ENCODE results near the gene TUFT1. TPM values are rescaled to one million over a fixed set of nuclear protein-coding genes. Genes with fewer than 3 reads are reported as not detected.
A peak's percentile ranks its signal among the peaks of the same experiment; 100 is the strongest.

TUFT1 gene
- total and polyA plus RNA-seq, 10 of the 15 experiments (the other 5 are each of a cell fraction or from before 2014, with no cell fraction given) = 0.08 to 4.3 (median 3.2) TPM

GRCh38 chr1:151612501-151613281 is 72.6 kb downstream of the TUFT1 start:
- no peaks in the 10 kb centered on the region for H4K20me1 ChIP-seq (ENCODE audit: control insufficient read depth, insufficient read depth)
- peaks cover 15% of the 10 kb centered on the region for H3K79me2 ChIP-seq (ENCODE audit: control insufficient read depth, insufficient read depth, low read length)
- peak overlapping the region; percentile 28; the same call in 1 of the 2 replicates for H3K27ac ChIP-seq (ENCODE audit: control insufficient read depth, insufficient read depth)
- TF ChIP-seq IRF5 (IDR thresholded peaks at IDR 0.05; ENCODE audit: borderline replicate concordance) (no peak), NFYB (IDR thresholded peaks at IDR 0.05; ENCODE audit: insufficient read depth, low read depth, low read length) (no peak), IKZF2 (IDR thresholded peaks at IDR 0.05) (peak in 1 of 2 experiments; percentile 40; a peak in 1 of 4 replicates), EGR1 (IDR thresholded peaks at IDR 0.05; ENCODE audit: borderline replicate concordance in 1 of 2, low read depth in 2 of 2, low read length in 2 of 2) (peak in 1 of 2 experiments; percentile 51; a peak in 1 of 3 replicates), ELK1 (IDR thresholded peaks at IDR 0.05; ENCODE audit: low read depth, low read length) (no peak), HDGF (IDR thresholded peaks at IDR 0.05) (peak; percentile 66; the same call in 1 of the 2 replicates), FOXK2 (IDR thresholded peaks at IDR 0.05) (no peak), RELA (IDR thresholded peaks at IDR 0.05; ENCODE audit: borderline replicate concordance, partially characterized antibody) (no peak), PAX5 (IDR thresholded peaks at IDR 0.05; ENCODE audit: borderline replicate concordance, low read depth, low read length) (no peak), RUNX3 (IDR thresholded peaks at IDR 0.05; ENCODE audit: low read length) (0 out of 2 replicates have a peak, but pooled peaks have one; percentile 7)
- TF ChIP-seq, protein P1, sequence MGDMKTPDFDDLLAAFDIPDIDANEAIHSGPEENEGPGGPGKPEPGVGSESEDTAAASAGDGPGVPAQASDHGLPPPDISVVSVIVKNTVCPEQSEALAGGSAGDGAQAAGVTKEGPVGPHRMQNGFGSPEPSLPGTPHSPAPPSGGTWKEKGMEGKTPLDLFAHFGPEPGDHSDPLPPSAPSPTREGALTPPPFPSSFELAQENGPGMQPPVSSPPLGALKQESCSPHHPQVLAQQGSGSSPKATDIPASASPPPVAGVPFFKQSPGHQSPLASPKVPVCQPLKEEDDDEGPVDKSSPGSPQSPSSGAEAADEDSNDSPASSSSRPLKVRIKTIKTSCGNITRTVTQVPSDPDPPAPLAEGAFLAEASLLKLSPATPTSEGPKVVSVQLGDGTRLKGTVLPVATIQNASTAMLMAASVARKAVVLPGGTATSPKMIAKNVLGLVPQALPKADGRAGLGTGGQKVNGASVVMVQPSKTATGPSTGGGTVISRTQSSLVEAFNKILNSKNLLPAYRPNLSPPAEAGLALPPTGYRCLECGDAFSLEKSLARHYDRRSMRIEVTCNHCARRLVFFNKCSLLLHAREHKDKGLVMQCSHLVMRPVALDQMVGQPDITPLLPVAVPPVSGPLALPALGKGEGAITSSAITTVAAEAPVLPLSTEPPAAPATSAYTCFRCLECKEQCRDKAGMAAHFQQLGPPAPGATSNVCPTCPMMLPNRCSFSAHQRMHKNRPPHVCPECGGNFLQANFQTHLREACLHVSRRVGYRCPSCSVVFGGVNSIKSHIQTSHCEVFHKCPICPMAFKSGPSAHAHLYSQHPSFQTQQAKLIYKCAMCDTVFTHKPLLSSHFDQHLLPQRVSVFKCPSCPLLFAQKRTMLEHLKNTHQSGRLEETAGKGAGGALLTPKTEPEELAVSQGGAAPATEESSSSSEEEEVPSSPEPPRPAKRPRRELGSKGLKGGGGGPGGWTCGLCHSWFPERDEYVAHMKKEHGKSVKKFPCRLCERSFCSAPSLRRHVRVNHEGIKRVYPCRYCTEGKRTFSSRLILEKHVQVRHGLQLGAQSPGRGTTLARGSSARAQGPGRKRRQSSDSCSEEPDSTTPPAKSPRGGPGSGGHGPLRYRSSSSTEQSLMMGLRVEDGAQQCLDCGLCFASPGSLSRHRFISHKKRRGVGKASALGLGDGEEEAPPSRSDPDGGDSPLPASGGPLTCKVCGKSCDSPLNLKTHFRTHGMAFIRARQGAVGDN (IDR thresholded peaks at IDR 0.05) = no peak
- TF ChIP-seq, protein P2, sequence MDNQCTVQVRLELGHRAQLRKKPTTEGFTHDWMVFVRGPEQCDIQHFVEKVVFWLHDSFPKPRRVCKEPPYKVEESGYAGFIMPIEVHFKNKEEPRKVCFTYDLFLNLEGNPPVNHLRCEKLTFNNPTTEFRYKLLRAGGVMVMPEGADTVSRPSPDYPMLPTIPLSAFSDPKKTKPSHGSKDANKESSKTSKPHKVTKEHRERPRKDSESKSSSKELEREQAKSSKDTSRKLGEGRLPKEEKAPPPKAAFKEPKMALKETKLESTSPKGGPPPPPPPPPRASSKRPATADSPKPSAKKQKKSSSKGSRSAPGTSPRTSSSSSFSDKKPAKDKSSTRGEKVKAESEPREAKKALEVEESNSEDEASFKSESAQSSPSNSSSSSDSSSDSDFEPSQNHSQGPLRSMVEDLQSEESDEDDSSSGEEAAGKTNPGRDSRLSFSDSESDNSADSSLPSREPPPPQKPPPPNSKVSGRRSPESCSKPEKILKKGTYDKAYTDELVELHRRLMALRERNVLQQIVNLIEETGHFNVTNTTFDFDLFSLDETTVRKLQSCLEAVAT (IDR thresholded peaks at IDR 0.05) = 0 out of 2 replicates have a peak, but pooled peaks have one; percentile 23
- H3K4me2 ChIP-seq (ENCODE audit: control insufficient read depth, insufficient read depth) = peak overlapping the region; percentile 58
- H2AFZ ChIP-seq (ENCODE audit: control insufficient read depth, low read depth, low read length) = peak overlapping the region; percentile 95
- intact Hi-C loops (cut with micrococcal nuclease; ENCODE audit: unreplicated experiment) = no loop called here
- no peaks in the 10 kb centered on the region for H3K36me3 ChIP-seq (ENCODE audit: control insufficient read depth in 2 of 2, insufficient read depth in 2 of 2, low read length in 1 of 2)
- SMC1A ChIA-PET (ENCODE audit: uncharacterized antibody, unreplicated experiment) = no interaction called here
- WGBS (ENCODE audit: insufficient coverage, insufficient replicate concordance, low lambda C conversion rate, missing lambda C conversion rate) = 9% methylated on average over 34 of the region's 44 CpGs
- H3K4me1 ChIP-seq (ENCODE audit: control insufficient read depth, insufficient read depth, low read length) = no peaks in the 10 kb centered on the region
- H3K27me3 ChIP-seq (replicated peaks in 1 of 2; ENCODE audit: control insufficient read depth in 2 of 2, insufficient read depth in 2 of 2, low read length in 1 of 2) = no peaks in the 10 kb centered on the region
- H3K4me3 ChIP-seq = peak overlapping the region; percentile 85
- CTCF ChIA-PET = interaction anchor here (1.5 kb wide), 1 partner anchor 8 kb away, joined by 3 read pairs; no protein-coding TSS in a partner anchor
- no peaks in the 10 kb centered on the region for H3K9me3 ChIP-seq (replicated peaks; ENCODE audit: control insufficient read depth, insufficient read depth, low read length)
- POLR2A ChIA-PET = interaction anchor here (0.6 to 1.2 kb wide), 2 partner anchors 16 to 287 kb away, joined by 3 to 4 read pairs; no protein-coding TSS in a partner anchor
- DNase-seq (ENCODE audit: low read depth, low spot score) (no peak), ATAC-seq (peak; percentile 56), FAIRE-seq (peak; percentile 86)
- RAD21 ChIA-PET (ENCODE audit: unreplicated experiment) = no interaction called here
- H3K9ac ChIP-seq (ENCODE audit: control insufficient read depth, insufficient read depth, low read length) = peak overlapping the region; percentile 73
- BruUV-seq (replicated peaks) = no TSS peak
- in situ Hi-C loops (cut with MboI) = no loop called here

Data from GM12878 (cell line).